KOPT-K1 (cell line): Measurements from ENCODE around the gene CD226.

Experiments
- H3K27ac ChIP-seq: fragments of 200-600 bp; sonication (generic); 2 replicates; pipeline ENCODE4 v1.5.1; 2016; ENCODE audit warnings: antibody characterized with exemption, mild to moderate bottlenecking, low read depth, low read length; ENCODE audit not compliant: poor library complexity, severe bottlenecking
- H3K36me3 ChIP-seq: fragments of 200-600 bp; sonication (generic); 2 replicates; pipeline ENCODE4 v1.5.1; 2017; ENCODE audit warnings: antibody characterized with exemption, mild to moderate bottlenecking, low read length, moderate library complexity; ENCODE audit not compliant: insufficient read depth
- H3K9me3 ChIP-seq: fragments of 200-600 bp; sonication (generic); 2 replicates; pipeline ENCODE4 v1.5.1; 2017; ENCODE audit warnings: antibody characterized with exemption, low read length, mild to moderate bottlenecking; ENCODE audit not compliant: insufficient read depth, poor library complexity, severe bottlenecking

Gene CD226

GRCh38 chr18:69969491-69969890 is 21.8 kb upstream of the CD226 start:
- H3K36me3 ChIP-seq: no peaks in the 10 kb centered on the region
- H3K9me3 ChIP-seq: peaks cover 6% of the 10 kb centered on the region

GRCh38 chr18:69968039-69968438 is 20.4 kb upstream of the CD226 start:
- Histone ChIP-seq H3K27ac (peak overlapping the region; percentile 57), H3K9me3 (peaks cover 6% of the 10 kb centered on the region), H3K36me3 (no peaks in the 10 kb centered on the region)

More at GRCh38 chr18:69969491-69969890, 21.8 kb upstream of the CD226 start:
- H3K27ac ChIP-seq: no peak overlapping the region

GRCh38 chr18:69963196-69963595 is 15.5 kb upstream of the CD226 start:
- Histone ChIP-seq H3K9me3 (peaks cover 6% of the 10 kb centered on the region), H3K27ac (no peak overlapping the region)

GRCh38 chr18:69961718-69962117 is 14.0 kb upstream of the CD226 start:
- peaks cover 6% of the 10 kb centered on the region for H3K9me3 ChIP-seq
- no peak overlapping the region for H3K27ac ChIP-seq
- H3K36me3 ChIP-seq: no peaks in the 10 kb centered on the region

More at GRCh38 chr18:69963196-69963595, 15.5 kb upstream of the CD226 start:
- H3K36me3 ChIP-seq: no peaks in the 10 kb centered on the region

- Histone ChIP-seq H3K36me3 (no peaks in the 10 kb centered on the region), H3K9me3 (peaks cover 6% of the 10 kb centered on the region), H3K27ac (no peak overlapping the region)
Observed at GRCh38 chr18:69958422-69958821, 10.7 kb upstream of the CD226 start.

- Histone ChIP-seq H3K27ac (no peak overlapping the region), H3K9me3 (peaks cover 4% of the 10 kb centered on the region), H3K36me3 (no peaks in the 10 kb centered on the region)
Observed at GRCh38 chr18:69957747-69958146, 10.1 kb upstream of the CD226 start.

- no peaks in the 10 kb centered on the region for H3K36me3 ChIP-seq
- H3K27ac ChIP-seq: no peak overlapping the region
- H3K9me3 ChIP-seq: no peaks in the 10 kb centered on the region
Observed at GRCh38 chr18:69956665-69957620, 9.3 kb upstream of the CD226 start.

GRCh38 chr18:69956057-69956456 is 8.4 kb upstream of the CD226 start:
- H3K9me3 ChIP-seq: no peaks in the 10 kb centered on the region
- no peaks in the 10 kb centered on the region for H3K36me3 ChIP-seq
- H3K27ac ChIP-seq: no peak overlapping the region

- Histone ChIP-seq H3K27ac (no peak overlapping the region), H3K36me3 (no peaks in the 10 kb centered on the region), H3K9me3 (no peaks in the 10 kb centered on the region)
Observed at GRCh38 chr18:69954719-69955480, 7.2 kb upstream of the CD226 start.

- Histone ChIP-seq H3K27ac (no peak overlapping the region), H3K9me3 (no peaks in the 10 kb centered on the region), H3K36me3 (no peaks in the 10 kb centered on the region)
Observed at GRCh38 chr18:69953191-69953590, 5.5 kb upstream of the CD226 start.

GRCh38 chr18:69951182-69951581 is 3.5 kb upstream of the CD226 start:
- Histone ChIP-seq H3K27ac (no peak overlapping the region), H3K9me3 (no peaks in the 10 kb centered on the region), H3K36me3 (no peaks in the 10 kb centered on the region)

- no peaks in the 10 kb centered on the region for H3K9me3 ChIP-seq
- H3K27ac ChIP-seq: no peak overlapping the region
- no peaks in the 10 kb centered on the region for H3K36me3 ChIP-seq
Observed at GRCh38 chr18:69949538-69949936, 1.9 kb upstream of the CD226 start.

GRCh38 chr18:69948919-69949537 is 1.4 kb upstream of the CD226 start:
- Histone ChIP-seq H3K9me3 (no peaks in the 10 kb centered on the region), H3K36me3 (no peaks in the 10 kb centered on the region), H3K27ac (no peak overlapping the region)

GRCh38 chr18:69948256-69948655 is 583 bp upstream of the CD226 start:
- Histone ChIP-seq H3K36me3 (no peaks in the 10 kb centered on the region), H3K27ac (peak overlapping the region; percentile 71)

GRCh38 chr18:69946608-69947155 is 991 bp downstream of the CD226 start:
- Histone ChIP-seq H3K9me3 (peaks cover 11% of the 10 kb centered on the region), H3K27ac (peak overlapping the region; percentile 71), H3K36me3 (no peaks in the 10 kb centered on the region)

More at GRCh38 chr18:69948256-69948655, 583 bp upstream of the CD226 start:
- no peaks in the 10 kb centered on the region for H3K9me3 ChIP-seq
